HepG2 (cell line): Measurements from ENCODE around the gene ZC3H12A. TPM values are rescaled to one million over a fixed set of nuclear protein-coding genes. Genes with fewer than 3 reads are reported as not detected.
A peak's percentile ranks its signal among the peaks of the same experiment; 100 is the strongest.
"Not testable (repeated sequence)": the region's sequence is repeated elsewhere in the genome, so short reads cannot be mapped to it uniquely, and the experiment has no call there.

ENCODE experiments used
- ATF7 ChIP-seq, 2 experiments: fragments of 450-650 bp in 1 of 2; sonication (generic) in 1 of 2; formaldehyde crosslinking in 1 of 2; IDR thresholded peaks; 2 replicates each; pipeline versions ENCODE4 v1.4.0 to v1.6.1; 2016 to 2020; ENCODE audit warnings: antibody characterized with exemption in 1 of 2, mild to moderate bottlenecking in 1 of 2, missing genetic modification reagents in 1 of 2
- BCL6 ChIP-seq: IDR thresholded peaks from 2 replicates; pipeline ENCODE4 v1.6.1; 2016; ENCODE audit warnings: missing genetic modification reagents, missing compliant biosample characterization
- FOXK1 ChIP-seq: sonication (generic); formaldehyde crosslinking; IDR thresholded peaks from 2 replicates; pipeline ENCODE4 v1.4.0; 2020; ENCODE audit warnings: low read depth, missing genetic modification reagents, borderline replicate concordance
- KLF16 ChIP-seq, 2 experiments: sonication (generic) in 1 of 2; formaldehyde crosslinking in 1 of 2; IDR thresholded peaks; 2 replicates each; pipeline versions ENCODE4 v1.6.1 to v1.8.0; 2016 to 2023; ENCODE audit warnings: missing genetic modification reagents in 2 of 2, missing compliant biosample characterization in 1 of 2
- NCOR1 ChIP-seq: fragments of 200-600 bp; sonication (generic); IDR thresholded peaks from 2 replicates; pipeline ENCODE4 v1.7.0; 2017; ENCODE audit warnings: antibody characterized with exemption, low read length, borderline replicate concordance
- RARA ChIP-seq: IDR thresholded peaks from 2 replicates; pipeline ENCODE4 v1.6.1; 2016; ENCODE audit warnings: missing genetic modification reagents, missing compliant biosample characterization
- RCOR2 ChIP-seq: IDR thresholded peaks from 2 replicates; pipeline ENCODE4 v1.6.1; 2016; ENCODE audit warnings: missing biosample characterization, missing genetic modification reagents
- SAP130 ChIP-seq: IDR thresholded peaks from 2 replicates; pipeline ENCODE4 v1.6.1; 2016; ENCODE audit warnings: low read depth
- SOX13 ChIP-seq, 3 experiments: fragments of 450-650 bp in 1 of 3; sonication (generic) in 1 of 3; formaldehyde crosslinking in 1 of 3; IDR thresholded peaks in 2 of 3; conservative IDR thresholded peaks in 1 of 3; 2 replicates each; pipeline versions ENCODE4 v1.5.0 to v1.6.1; 2016 to 2020; ENCODE audit warnings: antibody characterized with exemption in 1 of 3, mild to moderate bottlenecking in 1 of 3, missing compliant biosample characterization in 1 of 3, missing genetic modification reagents in 1 of 3, moderate library complexity in 1 of 3
- SOX6 ChIP-seq, 2 experiments: fragments of 450-650 bp in 1 of 2; sonication (generic) in 1 of 2; formaldehyde crosslinking in 1 of 2; IDR thresholded peaks; 2 replicates each; pipeline versions ENCODE4 v1.4.0 to v1.6.1; 2017 to 2020; ENCODE audit warnings: antibody characterized with exemption in 1 of 2, mild to moderate bottlenecking in 1 of 2, missing genetic modification reagents in 1 of 2
- SP5 ChIP-seq: IDR thresholded peaks from 2 replicates; pipeline ENCODE4 v1.6.1; 2016; ENCODE audit warnings: low read depth, borderline replicate concordance
- YEATS4 ChIP-seq: sonication (generic); formaldehyde crosslinking; IDR thresholded peaks from 2 replicates; pipeline ENCODE4 v1.4.0; 2020; ENCODE audit warnings: missing genetic modification reagents, borderline replicate concordance
- ZBTB7B ChIP-seq: sonication (generic); formaldehyde crosslinking; IDR thresholded peaks from 2 replicates; pipeline ENCODE4 v1.4.0; 2020; ENCODE audit warnings: missing genetic modification reagents
- ZMYM2 ChIP-seq: sonication (generic); formaldehyde crosslinking; IDR thresholded peaks from 2 replicates; pipeline ENCODE4 v1.8.0; 2022; ENCODE audit warnings: mild to moderate bottlenecking, missing genetic modification reagents
- ZNF644 ChIP-seq: IDR thresholded peaks from 2 replicates; pipeline ENCODE4 v1.6.1; 2016; ENCODE audit warnings: low read depth
- polyA plus RNA-seq, 8 experiments: library from polyadenylated mRNA; depleted of rRNA in 3 of 8; stranded (reverse) in 7 of 8; unstranded in 1 of 8; fragments of >200 nt; fragmentation: Illumina TruSeq in 4 of 8; extraction: Trizol in 4 of 8; gene quantifications; 2 replicates each; pipeline versions ENCODE4 v1.2.1 to v1.2.3, GENCODE V29; 2011 to 2016; ENCODE audit warnings: low read depth in 4 of 8, missing spikeins in 1 of 8, mixed read lengths in 1 of 8; ENCODE audit not compliant: insufficient read depth in 1 of 8
- total RNA-seq, 5 experiments: library from RNA; depleted of rRNA; stranded (reverse); fragments of >200 nt; fragmentation: Illumina TruSeq; extraction: Trizol; gene quantifications; 2 replicates each; pipeline ENCODE4 v1.2.3, GENCODE V29; 2016; ENCODE audit warnings: low read depth in 1 of 5
- TF ChIP-seq, protein P1 (sequence below): IDR thresholded peaks from 2 replicates; pipeline ENCODE4 v1.6.1; 2016; ENCODE audit warnings: mild to moderate bottlenecking
- TF ChIP-seq, protein P2 (sequence below): sonication (generic); formaldehyde crosslinking; IDR thresholded peaks from 2 replicates; pipeline ENCODE4 v1.5.0; 2020; ENCODE audit warnings: mild to moderate bottlenecking, missing genetic modification reagents
- TF ChIP-seq, protein P3 (sequence below): sonication (generic); formaldehyde crosslinking; IDR thresholded peaks from 2 replicates; pipeline ENCODE4 v1.5.0; 2020; ENCODE audit warnings: mild to moderate bottlenecking, missing genetic modification reagents, borderline replicate concordance

The ZC3H12A gene
- total and polyA plus RNA-seq, 2 of the 13 experiments (the other 11 are each of a cell fraction or from before 2014, with no cell fraction given): 6.8 to 13.3 TPM

DNA sequence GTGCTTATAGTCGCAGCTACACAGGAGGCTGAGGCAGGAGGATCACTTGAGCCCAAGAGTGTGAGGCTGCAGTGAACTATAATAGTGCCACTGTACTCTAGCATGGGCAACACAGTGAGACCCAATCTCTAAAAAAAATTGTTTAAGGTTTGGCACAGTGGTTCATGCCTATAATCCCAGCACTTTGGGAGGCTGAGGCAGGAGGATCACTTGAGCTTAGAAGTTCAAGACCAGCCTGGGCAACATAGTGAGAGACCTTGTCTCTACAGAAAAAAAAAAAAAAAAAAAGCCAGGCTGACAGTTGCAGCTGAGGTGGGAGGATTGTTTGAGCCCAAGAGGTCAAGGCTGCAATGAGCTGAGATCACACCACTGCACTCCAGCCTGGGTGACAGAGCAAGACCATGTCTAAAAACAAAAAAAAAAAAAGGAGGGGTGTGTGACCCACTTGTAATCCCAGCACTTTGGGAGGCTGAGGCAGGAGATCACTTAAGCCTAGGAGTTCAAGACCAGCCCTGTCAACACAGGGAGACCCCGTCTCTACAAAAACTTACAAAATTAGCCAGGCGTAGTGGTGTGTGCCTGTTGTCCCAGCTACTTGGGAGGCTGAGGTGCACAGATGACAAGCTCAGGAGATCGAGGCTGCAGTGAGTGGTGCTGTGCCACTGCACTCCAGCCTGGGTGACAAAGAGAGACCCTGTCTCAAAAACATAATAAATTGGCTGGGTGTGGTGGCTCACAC is 58.2 kb downstream of the ZC3H12A start (continued):
- not testable (repeated sequence) for TF ChIP-seq SOX6, ATF7, SOX13 (IDR thresholded peaks at IDR 0.05)
- TF ChIP-seq SOX6 (CRISPR knock-in tag; IDR thresholded peaks at IDR 0.05) (peak; percentile 82), NCOR1 (0 out of 2 replicates have a peak, but pooled peaks have one; percentile 39), RCOR2 (CRISPR knock-in tag) (peak; percentile 67; the same call in 1 of the 2 replicates), BCL6 (CRISPR knock-in tag) (peak; percentile 48; the same call in 1 of the 2 replicates), ATF7 (CRISPR knock-in tag; IDR thresholded peaks at IDR 0.05) (peak; percentile 52), KLF16 (CRISPR knock-in tag; IDR thresholded peaks at IDR 0.05) (0 out of 4 replicates have a peak, but pooled peaks of 1 of the 2 experiments have one; percentile 30), RARA (CRISPR knock-in tag) (peak; percentile 87), SAP130 (CRISPR knock-in tag) (peak; percentile 69), SP5 (CRISPR knock-in tag) (peak; percentile 50; the same call in 1 of the 2 replicates), ZMYM2 (peak; percentile 98), FOXK1 (CRISPR knock-in tag) (0 out of 2 replicates have a peak, but pooled peaks have one; percentile 21), SOX13 (CRISPR knock-in tag; conservative IDR thresholded peaks at IDR 0.05 in 1 of 2, IDR thresholded peaks at IDR 0.05 in 1 of 2) (peak in 1 of 2 experiments; percentile 52; a peak in 1 of 4 replicates), YEATS4 (CRISPR knock-in tag) (0 out of 2 replicates have a peak, but pooled peaks have one; percentile 29), ZBTB7B (CRISPR knock-in tag) (peak; percentile 36; the same call in 1 of the 2 replicates), ZNF644 (peak; percentile 69)
- TF ChIP-seq, protein P1, sequence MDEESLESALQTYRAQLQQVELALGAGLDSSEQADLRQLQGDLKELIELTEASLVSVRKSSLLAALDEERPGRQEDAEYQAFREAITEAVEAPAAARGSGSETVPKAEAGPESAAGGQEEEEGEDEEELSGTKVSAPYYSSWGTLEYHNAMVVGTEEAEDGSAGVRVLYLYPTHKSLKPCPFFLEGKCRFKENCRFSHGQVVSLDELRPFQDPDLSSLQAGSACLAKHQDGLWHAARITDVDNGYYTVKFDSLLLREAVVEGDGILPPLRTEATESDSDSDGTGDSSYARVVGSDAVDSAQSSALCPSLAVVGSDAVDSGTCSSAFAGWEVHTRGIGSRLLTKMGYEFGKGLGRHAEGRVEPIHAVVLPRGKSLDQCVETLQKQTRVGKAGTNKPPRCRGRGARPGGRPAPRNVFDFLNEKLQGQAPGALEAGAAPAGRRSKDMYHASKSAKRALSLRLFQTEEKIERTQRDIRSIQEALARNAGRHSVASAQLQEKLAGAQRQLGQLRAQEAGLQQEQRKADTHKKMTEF: peak; percentile 51; the same call in 1 of the 2 replicates
- TF ChIP-seq, protein P2, sequence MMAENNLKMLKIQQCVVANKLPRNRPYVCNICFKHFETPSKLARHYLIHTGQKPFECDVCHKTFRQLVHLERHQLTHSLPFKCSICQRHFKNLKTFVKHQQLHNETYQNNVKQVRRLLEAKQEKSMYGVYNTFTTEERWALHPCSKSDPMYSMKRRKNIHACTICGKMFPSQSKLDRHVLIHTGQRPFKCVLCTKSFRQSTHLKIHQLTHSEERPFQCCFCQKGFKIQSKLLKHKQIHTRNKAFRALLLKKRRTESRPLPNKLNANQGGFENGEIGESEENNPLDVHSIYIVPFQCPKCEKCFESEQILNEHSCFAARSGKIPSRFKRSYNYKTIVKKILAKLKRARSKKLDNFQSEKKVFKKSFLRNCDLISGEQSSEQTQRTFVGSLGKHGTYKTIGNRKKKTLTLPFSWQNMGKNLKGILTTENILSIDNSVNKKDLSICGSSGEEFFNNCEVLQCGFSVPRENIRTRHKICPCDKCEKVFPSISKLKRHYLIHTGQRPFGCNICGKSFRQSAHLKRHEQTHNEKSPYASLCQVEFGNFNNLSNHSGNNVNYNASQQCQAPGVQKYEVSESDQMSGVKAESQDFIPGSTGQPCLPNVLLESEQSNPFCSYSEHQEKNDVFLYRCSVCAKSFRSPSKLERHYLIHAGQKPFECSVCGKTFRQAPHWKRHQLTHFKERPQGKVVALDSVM (CRISPR knock-in tag): peak; percentile 99
- TF ChIP-seq, protein P3, sequence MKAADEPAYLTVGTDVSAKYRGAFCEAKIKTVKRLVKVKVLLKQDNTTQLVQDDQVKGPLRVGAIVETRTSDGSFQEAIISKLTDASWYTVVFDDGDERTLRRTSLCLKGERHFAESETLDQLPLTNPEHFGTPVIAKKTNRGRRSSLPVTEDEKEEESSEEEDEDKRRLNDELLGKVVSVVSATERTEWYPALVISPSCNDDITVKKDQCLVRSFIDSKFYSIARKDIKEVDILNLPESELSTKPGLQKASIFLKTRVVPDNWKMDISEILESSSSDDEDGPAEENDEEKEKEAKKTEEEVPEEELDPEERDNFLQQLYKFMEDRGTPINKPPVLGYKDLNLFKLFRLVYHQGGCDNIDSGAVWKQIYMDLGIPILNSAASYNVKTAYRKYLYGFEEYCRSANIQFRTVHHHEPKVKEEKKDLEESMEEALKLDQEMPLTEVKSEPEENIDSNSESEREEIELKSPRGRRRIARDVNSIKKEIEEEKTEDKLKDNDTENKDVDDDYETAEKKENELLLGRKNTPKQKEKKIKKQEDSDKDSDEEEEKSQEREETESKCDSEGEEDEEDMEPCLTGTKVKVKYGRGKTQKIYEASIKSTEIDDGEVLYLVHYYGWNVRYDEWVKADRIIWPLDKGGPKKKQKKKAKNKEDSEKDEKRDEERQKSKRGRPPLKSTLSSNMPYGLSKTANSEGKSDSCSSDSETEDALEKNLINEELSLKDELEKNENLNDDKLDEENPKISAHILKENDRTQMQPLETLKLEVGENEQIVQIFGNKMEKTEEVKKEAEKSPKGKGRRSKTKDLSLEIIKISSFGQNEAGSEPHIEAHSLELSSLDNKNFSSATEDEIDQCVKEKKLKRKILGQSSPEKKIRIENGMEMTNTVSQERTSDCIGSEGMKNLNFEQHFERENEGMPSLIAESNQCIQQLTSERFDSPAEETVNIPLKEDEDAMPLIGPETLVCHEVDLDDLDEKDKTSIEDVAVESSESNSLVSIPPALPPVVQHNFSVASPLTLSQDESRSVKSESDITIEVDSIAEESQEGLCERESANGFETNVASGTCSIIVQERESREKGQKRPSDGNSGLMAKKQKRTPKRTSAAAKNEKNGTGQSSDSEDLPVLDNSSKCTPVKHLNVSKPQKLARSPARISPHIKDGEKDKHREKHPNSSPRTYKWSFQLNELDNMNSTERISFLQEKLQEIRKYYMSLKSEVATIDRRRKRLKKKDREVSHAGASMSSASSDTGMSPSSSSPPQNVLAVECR: peak; percentile 48; the same call in 1 of the 2 replicates
